ENCODE results near the gene ACOXL. TPM values are rescaled to one million over a fixed set of nuclear protein-coding genes. Genes with fewer than 3 reads are reported as not detected.

The ACOXL gene
- total and polyA plus RNA-seq, 10 of the 15 experiments (the other 5 are each of a cell fraction or from before 2014, with no cell fraction given) = 0.05 to 1.3 (median 0.71) TPM

DNA sequence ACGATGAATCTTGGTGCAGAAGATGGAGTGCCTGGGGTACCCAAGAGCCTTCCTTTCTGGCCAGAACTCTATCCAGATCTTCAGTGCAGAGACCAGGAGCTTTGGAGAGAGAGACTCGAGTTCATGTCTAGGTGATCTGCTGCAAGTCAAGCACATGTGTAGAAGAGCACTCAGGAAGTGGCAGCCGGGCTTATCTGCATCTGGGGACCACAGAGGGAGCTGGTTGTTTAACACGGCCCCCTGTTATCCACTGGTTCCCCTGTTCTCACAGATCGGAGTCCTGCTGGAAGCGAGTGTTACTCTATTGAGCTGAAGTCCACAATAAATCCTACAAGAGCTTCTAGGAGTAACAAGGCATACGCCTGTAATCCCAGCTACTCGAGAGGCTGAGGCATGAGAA is 128.3 kb downstream of the ACOXL start (continued):
- TF ChIP-seq HDAC6 (IDR thresholded peaks at IDR 0.05; ENCODE audit: unreplicated experiment) = no peak
- no peak for TF ChIP-seq ZZZ3 (IDR thresholded peaks at IDR 0.05; ENCODE audit: control insufficient read depth, insufficient read length, low read depth)
- TF ChIP-seq EP300 (IDR thresholded peaks at IDR 0.05; ENCODE audit: borderline replicate concordance in 1 of 2, control insufficient read depth in 1 of 2, low read depth in 2 of 2, low read length in 2 of 2) = no peak

DNA sequence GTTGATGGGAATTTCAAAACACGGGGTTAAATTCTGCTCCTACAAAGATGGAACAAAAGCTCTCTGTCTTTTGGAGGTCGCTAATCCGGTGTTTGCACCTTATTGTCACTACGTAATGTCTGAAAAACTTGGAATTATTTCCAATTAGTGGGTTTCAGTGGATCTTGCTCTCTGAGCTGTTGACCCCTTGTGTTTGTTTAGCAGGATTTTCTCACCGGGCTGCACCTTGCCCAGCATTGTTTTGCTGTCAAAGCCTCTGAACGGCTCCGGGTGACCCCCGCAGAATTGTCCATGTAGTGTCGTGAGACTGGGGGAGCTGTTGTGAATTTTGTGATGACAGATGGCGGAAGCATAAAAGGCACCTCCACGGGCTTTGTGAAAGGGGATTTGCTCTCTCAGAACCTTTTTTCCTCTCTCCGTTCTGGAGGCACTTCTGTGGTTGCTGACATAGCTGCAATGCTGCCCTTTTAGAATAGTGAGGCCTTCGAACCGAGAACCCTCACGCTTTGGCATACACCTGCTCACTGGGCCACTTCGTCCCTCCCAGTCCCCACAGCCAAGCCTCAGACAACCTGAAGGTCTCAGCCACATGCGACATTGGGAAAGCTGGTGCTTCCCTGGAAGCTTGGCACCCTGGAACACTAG is 129.4 kb downstream of the ACOXL start:
- RAD21 ChIA-PET (ENCODE audit: unreplicated experiment) = no interaction called here
- SMC1A ChIA-PET (ENCODE audit: uncharacterized antibody, unreplicated experiment) = interaction anchor here (0.9 to 1.3 kb wide), 5 partner anchors 8 to 255 kb away, joined by 3 to 4 read pairs (median 4); no protein-coding TSS in a partner anchor
- Histone ChIP-seq H2AFZ (ENCODE audit: control insufficient read depth, low read depth, low read length) (no peak overlapping the region), H3K4me2 (ENCODE audit: control insufficient read depth, insufficient read depth) (no peak overlapping the region), H4K20me1 (ENCODE audit: control insufficient read depth, insufficient read depth) (no peaks in the 10 kb centered on the region), H3K4me3 (no peak overlapping the region), H3K27ac (ENCODE audit: control insufficient read depth, insufficient read depth) (no peak overlapping the region), H3K9ac (ENCODE audit: control insufficient read depth, insufficient read depth, low read length) (no peak overlapping the region), H3K36me3 (ENCODE audit: control insufficient read depth in 2 of 2, insufficient read depth in 2 of 2, low read length in 1 of 2) (no peaks in the 10 kb centered on the region), H3K9me3 (replicated peaks; ENCODE audit: control insufficient read depth, insufficient read depth, low read length) (no peaks in the 10 kb centered on the region; the same call in 2 of the 3 replicates), H3K27me3 (replicated peaks in 1 of 2; ENCODE audit: control insufficient read depth in 2 of 2, insufficient read depth in 2 of 2, low read length in 1 of 2) (peaks cover 0 to 1% of the 10 kb centered on the region in 2 experiments; a peak in 1 of 4 replicates), H3K4me1 (ENCODE audit: control insufficient read depth, insufficient read depth, low read length) (peaks cover 27% of the 10 kb centered on the region), H3K79me2 (ENCODE audit: control insufficient read depth, insufficient read depth, low read length) (no peaks in the 10 kb centered on the region)
- in situ Hi-C loops (cut with MboI) (loop anchor here (25.0 kb wide), 1 partner anchor 351 kb away; no protein-coding TSS in a partner anchor), intact Hi-C loops (cut with micrococcal nuclease; ENCODE audit: unreplicated experiment) (no loop called here)
- POLR2A ChIA-PET = no interaction called here
- no peak for ATAC-seq
- CTCF ChIA-PET = interaction anchor here (1.7 to 3.7 kb wide), 4 partner anchors 8 to 49 kb away, joined by 7 to 11 read pairs (median 8); no protein-coding TSS in a partner anchor
- no peak for DNase-seq (ENCODE audit: low read depth, low spot score)
- FAIRE-seq = no peak
- no TSS peak for BruUV-seq (replicated peaks)
- WGBS (ENCODE audit: insufficient coverage, insufficient replicate concordance, low lambda C conversion rate, missing lambda C conversion rate) = 74% methylated on average over 17 of the region's 17 CpGs
- TF ChIP-seq POLR2AphosphoS2 (IDR thresholded peaks at IDR 0.05; ENCODE audit: low read depth, low read length) = no peak
- TF ChIP-seq, protein P1, sequence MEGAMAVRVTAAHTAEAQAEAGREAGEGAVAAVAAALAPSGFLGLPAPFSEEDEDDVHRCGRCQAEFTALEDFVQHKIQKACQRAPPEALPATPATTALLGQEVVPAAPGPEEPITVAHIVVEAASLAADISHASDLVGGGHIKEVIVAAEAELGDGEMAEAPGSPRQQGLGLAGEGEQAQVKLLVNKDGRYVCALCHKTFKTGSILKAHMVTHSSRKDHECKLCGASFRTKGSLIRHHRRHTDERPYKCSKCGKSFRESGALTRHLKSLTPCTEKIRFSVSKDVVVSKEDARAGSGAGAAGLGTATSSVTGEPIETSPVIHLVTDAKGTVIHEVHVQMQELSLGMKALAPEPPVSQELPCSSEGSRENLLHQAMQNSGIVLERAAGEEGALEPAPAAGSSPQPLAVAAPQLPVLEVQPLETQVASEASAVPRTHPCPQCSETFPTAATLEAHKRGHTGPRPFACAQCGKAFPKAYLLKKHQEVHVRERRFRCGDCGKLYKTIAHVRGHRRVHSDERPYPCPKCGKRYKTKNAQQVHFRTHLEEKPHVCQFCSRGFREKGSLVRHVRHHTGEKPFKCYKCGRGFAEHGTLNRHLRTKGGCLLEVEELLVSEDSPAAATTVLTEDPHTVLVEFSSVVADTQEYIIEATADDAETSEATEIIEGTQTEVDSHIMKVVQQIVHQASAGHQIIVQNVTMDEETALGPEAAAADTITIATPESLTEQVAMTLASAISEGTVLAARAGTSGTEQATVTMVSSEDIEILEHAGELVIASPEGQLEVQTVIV (IDR thresholded peaks at IDR 0.05; ENCODE audit: borderline replicate concordance, partially characterized antibody) = no peak
- TF ChIP-seq EP300 (IDR thresholded peaks at IDR 0.05; ENCODE audit: borderline replicate concordance in 1 of 2, control insufficient read depth in 1 of 2, low read depth in 2 of 2, low read length in 2 of 2) = no peak
- no peak for TF ChIP-seq KAT2A (conservative IDR thresholded peaks at IDR 0.05; ENCODE audit: control insufficient read depth, low read depth, low read length)
- no peak for TF ChIP-seq POLR2AphosphoS5 (IDR thresholded peaks at IDR 0.05; ENCODE audit: low read length)
- no peak for TF ChIP-seq RUNX3 (IDR thresholded peaks at IDR 0.05; ENCODE audit: low read length)
- no peak for TF ChIP-seq NFXL1 (IDR thresholded peaks at IDR 0.05; ENCODE audit: borderline replicate concordance)
- TF ChIP-seq JUND (IDR thresholded peaks at IDR 0.05; ENCODE audit: low read depth, low read length) = no peak
- no peak for TF ChIP-seq HDAC6 (IDR thresholded peaks at IDR 0.05; ENCODE audit: unreplicated experiment)
- TF ChIP-seq, protein P2, sequence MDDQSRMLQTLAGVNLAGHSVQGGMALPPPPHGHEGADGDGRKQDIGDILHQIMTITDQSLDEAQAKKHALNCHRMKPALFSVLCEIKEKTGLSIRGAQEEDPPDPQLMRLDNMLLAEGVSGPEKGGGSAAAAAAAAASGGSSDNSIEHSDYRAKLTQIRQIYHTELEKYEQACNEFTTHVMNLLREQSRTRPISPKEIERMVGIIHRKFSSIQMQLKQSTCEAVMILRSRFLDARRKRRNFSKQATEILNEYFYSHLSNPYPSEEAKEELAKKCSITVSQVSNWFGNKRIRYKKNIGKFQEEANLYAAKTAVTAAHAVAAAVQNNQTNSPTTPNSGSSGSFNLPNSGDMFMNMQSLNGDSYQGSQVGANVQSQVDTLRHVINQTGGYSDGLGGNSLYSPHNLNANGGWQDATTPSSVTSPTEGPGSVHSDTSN (IDR thresholded peaks at IDR 0.05; ENCODE audit: insufficient replicate concordance, low read depth, low read length) = no peak
- TF ChIP-seq RFX5 (IDR thresholded peaks at IDR 0.05; ENCODE audit: low read depth, low read length) = no peak
- TF ChIP-seq CHD1 (IDR thresholded peaks at IDR 0.05; ENCODE audit: low read depth, low read length) = no peak
- no peak for TF ChIP-seq PAX5 (IDR thresholded peaks at IDR 0.05; ENCODE audit: borderline replicate concordance, low read depth, low read length)
- TF ChIP-seq BHLHE40 (IDR thresholded peaks at IDR 0.05; ENCODE audit: borderline replicate concordance in 1 of 2, low read depth in 2 of 2, low read length in 1 of 2) = no peak

Measured in GM12878 (cell line).